ENCODE data around the gene PPP1R10.

The PPP1R10 gene

DNA sequence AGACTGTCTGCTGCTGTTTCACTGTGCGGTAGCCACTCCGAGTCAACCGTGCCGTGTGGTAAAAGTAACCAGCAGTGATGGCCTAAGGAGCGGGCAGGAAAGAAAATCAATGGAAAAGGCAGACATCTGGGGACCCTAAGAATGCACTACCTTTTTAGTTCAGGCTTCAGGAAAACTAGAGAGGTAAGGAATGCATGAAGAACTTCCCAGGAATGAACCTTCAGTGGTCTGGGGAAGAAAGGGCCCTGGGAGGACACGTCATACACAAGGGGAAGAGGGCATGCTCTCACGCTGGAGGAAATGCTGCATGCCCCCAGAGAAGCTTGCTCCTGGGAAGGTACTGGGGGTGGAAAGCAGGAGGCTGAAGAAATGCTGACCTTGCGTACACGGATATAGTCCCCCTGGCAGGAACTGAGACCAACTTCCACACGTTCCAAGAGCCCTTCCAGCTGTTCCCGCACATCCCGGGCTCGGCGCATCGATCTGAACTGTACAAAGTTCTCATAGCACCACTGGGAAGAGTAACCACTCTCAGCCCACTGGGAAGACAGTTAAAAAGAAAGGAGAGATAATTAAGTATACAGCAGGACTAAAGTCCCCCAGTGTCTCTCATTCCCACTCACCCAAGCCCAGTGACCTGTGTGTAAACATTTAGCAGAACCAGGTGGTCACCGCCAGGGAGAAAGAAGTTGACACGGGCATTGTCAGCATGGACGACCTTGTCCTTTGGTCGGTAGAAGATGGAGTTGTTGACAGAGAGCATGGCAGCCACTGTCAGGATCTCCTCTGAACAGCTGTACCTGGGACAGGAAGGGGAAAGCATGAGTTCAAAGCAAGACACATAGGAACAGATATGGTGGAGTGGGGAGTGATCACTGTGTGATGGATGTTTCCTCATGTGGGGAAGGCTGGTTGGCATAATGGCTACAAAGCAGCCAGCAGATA is 38.0 kb upstream of the PPP1R10 start:
- H3K4me3 ChIP-seq (ENCODE audit: control insufficient read depth, low read depth, low read length), result no peak overlapping the region
- TF ChIP-seq CTCF (IDR thresholded peaks at IDR 0.05; ENCODE audit: control insufficient read depth, insufficient read depth, low read depth, low read length, missing control alignments), result no peak
- DNase-seq (ENCODE audit: low read depth), result no peak

DNA sequence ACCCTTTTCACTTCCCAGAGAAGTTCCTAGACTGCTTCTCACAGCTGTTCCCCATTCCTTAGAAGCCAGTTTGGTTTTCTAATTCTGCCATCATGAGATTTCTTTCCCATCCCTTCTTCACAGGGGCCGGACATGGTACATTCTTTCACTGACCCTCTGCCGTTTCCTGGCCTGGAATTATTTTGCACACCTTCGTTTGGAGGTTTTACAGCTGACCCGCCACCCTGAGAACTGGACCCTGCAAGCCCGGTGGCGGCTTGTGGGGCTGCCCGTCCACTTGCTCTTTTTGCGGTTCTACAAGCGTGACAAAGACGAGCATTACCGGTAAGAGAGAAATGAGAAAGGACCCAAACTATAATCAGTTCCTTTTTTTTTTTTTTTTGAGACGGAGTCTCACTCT is 34.1 kb upstream of the PPP1R10 start:
- no peak for TF ChIP-seq CTCF (IDR thresholded peaks at IDR 0.05; ENCODE audit: control insufficient read depth, insufficient read depth, low read depth, low read length, missing control alignments)
- no peak overlapping the region for H3K4me3 ChIP-seq (ENCODE audit: control insufficient read depth, low read depth, low read length)

DNA sequence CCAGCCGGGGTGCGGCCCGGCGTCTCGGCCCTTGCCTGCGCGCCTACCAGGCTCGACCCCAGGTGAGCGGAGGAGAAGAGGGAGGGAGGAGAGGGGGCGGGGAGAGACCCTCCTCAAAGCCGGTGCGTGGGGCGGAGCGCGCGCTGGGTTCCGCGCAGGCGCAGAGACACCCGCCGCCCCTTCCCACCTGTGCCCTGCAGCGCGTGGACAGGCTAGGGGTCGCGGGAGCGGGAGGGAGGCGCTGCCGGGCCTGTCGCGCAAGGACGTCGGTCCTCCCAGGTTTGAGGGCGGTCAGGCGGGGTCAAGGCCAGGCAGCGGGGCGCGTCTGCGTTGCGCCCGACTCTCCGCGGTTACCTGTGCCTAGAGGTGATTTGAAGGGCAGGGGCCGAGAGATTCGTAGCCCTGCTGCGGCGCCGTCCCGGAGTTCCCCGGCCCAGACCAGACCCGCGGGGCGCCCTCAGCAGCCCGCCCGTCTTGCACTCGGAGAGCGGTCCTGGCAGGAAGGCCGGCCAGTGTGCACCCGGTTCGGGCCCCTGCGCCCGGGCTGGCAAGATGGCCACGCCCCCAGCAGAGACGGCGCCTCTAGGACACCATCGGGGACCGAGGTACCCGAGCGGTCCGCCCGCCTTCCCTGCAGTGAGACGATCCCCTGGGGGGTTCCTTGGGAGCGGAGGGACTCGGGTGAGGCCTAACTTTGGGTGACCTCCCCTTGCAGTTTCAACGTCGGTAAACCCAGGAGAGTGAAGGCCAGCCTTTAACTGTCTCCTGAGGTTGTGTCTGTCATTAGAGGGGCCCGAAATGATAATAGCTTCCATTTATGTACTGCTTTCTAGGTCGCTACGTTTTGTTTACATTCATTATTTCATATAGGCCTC is 30.4 kb upstream of the PPP1R10 start:
- H3K4me3 ChIP-seq (ENCODE audit: control insufficient read depth, low read depth, low read length), result peak overlapping the region; percentile 80
- no peak for DNase-seq (ENCODE audit: low read depth)
- TF ChIP-seq CTCF (IDR thresholded peaks at IDR 0.05; ENCODE audit: control insufficient read depth, insufficient read depth, low read depth, low read length, missing control alignments), result no peak

More for the DNA sequence above, 34.1 kb upstream of the PPP1R10 start:
- DNase-seq (ENCODE audit: low read depth), result no peak

GRCh38 chr6:30646450-30647241 is 29.6 kb upstream of the PPP1R10 start, which contains the start of gene C6orf136:
Gene C6orf136, plus strand, starts transcription at chr6:30647133. Its CDS starts 99 bp downstream, at chr6:30647232.
- H3K4me3 ChIP-seq (ENCODE audit: control insufficient read depth, low read depth, low read length), result peak within 1 kb of the TSS; percentile 80
- DNase-seq (ENCODE audit: low read depth), result peak; percentile 54
- TF ChIP-seq CTCF (IDR thresholded peaks at IDR 0.05; ENCODE audit: control insufficient read depth, insufficient read depth, low read depth, low read length, missing control alignments), result no peak

GRCh38 chr6:30645989-30646388 is 28.9 kb upstream of the PPP1R10 start:
- H3K4me3 ChIP-seq (ENCODE audit: control insufficient read depth, low read depth, low read length), result no peak overlapping the region
- TF ChIP-seq CTCF (IDR thresholded peaks at IDR 0.05; ENCODE audit: control insufficient read depth, insufficient read depth, low read depth, low read length, missing control alignments), result no peak
- DNase-seq (ENCODE audit: low read depth), result no peak

- no peak for DNase-seq (ENCODE audit: low read depth)
- H3K4me3 ChIP-seq (ENCODE audit: control insufficient read depth, low read depth, low read length), result no peak overlapping the region
- no peak for TF ChIP-seq CTCF (IDR thresholded peaks at IDR 0.05; ENCODE audit: control insufficient read depth, insufficient read depth, low read depth, low read length, missing control alignments)
Observed at GRCh38 chr6:30644769-30645168, 27.7 kb upstream of the PPP1R10 start.

Data from AG09309 (cell line).